Subcutaneous adipose tissue (tissue), 4 donors: ENCODE measurements around the gene PTGER1. TPM values are rescaled to one million over a fixed set of nuclear protein-coding genes. Genes with fewer than 3 reads are reported as not detected.

Source experiments
- total RNA-seq, 4 donors: library from RNA; depleted of rRNA; stranded (reverse); fragments of >200 nt; gene quantifications; one replicate each; pipeline ENCODE4 v1.1.0, GENCODE V29; 2016
- TF ChIP-seq, protein P1 (sequence below): fragments of 450-650 bp; IDR thresholded peaks from one replicate; pipeline ENCODE4 v1.5.1; 2016; ENCODE audit warnings: low read depth, mild to moderate bottlenecking, control low read depth, antibody characterized with exemption, moderate library complexity

Gene PTGER1
- total RNA-seq, 4 donors from 2014 or later = 0.49 TPM; not detected in 3

DNA sequence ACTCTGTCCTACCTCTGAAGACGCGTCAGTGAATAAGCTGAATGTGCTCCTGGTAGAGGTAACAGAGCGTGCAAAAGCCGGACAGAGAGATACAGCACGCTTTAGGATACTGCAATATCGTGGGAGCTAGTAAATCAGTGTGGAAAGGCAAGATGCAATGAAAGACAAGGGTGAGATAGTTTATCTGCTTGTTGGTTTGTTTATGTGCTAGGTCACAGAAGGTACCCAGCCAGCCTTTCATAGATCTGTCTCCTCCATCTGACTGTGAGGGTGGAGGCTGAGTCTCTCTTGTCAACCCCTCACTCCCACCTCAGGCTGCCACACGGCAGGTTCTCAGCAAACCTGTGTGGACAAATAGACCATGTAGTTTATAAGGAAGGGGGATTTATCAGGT is 21.7 kb upstream of the PTGER1 start:
- TF ChIP-seq, protein P1, sequence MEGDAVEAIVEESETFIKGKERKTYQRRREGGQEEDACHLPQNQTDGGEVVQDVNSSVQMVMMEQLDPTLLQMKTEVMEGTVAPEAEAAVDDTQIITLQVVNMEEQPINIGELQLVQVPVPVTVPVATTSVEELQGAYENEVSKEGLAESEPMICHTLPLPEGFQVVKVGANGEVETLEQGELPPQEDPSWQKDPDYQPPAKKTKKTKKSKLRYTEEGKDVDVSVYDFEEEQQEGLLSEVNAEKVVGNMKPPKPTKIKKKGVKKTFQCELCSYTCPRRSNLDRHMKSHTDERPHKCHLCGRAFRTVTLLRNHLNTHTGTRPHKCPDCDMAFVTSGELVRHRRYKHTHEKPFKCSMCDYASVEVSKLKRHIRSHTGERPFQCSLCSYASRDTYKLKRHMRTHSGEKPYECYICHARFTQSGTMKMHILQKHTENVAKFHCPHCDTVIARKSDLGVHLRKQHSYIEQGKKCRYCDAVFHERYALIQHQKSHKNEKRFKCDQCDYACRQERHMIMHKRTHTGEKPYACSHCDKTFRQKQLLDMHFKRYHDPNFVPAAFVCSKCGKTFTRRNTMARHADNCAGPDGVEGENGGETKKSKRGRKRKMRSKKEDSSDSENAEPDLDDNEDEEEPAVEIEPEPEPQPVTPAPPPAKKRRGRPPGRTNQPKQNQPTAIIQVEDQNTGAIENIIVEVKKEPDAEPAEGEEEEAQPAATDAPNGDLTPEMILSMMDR = no peak

DNA sequence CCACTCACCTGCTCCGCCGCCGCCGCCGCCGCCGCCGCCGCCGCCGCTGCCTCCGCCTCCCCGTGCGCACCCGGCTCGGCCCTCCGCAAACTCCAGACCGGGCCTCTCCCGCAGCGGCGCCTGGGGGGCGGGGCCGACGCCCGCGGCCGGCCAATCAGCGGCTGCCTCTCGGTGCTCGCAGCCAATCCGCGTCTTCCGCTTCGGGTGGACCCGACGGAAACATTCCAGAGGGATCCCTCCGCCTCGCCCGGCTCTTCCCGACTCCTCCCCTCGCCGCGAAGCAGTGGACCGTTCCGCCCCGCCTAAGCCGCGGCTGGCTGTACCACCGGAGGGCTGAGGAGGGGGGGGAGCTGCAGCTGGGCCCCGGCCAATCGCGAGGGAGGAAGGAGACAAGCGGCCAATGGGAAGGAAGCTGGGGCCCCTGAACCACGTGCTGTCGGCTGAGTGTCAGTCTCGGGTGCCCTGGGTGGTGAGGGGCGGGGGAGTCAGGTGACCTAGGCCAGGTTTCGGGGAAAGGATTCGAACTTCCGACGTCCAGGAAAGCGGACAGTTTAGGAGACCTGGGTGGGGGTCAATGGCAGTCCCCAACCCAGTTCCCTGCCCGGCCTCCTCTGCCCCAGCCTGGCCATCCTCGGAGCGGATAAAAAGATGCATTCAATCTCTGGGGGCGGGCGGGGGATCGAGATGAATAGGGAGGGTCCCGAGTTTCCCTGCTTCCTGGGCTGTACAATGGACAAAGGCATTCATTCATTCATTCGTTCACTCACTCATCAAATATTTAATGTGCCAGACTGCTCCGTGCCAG is 21.1 kb upstream of the PTGER1 start, which contains the start of gene GIPC1:
Gene GIPC1, minus strand, starts transcription at position 99 of the 805 bp plus-strand sequence. CDS start 13,151 bp downstream, outside the sequence.
- TF ChIP-seq, protein P1 = no peak

DNA sequence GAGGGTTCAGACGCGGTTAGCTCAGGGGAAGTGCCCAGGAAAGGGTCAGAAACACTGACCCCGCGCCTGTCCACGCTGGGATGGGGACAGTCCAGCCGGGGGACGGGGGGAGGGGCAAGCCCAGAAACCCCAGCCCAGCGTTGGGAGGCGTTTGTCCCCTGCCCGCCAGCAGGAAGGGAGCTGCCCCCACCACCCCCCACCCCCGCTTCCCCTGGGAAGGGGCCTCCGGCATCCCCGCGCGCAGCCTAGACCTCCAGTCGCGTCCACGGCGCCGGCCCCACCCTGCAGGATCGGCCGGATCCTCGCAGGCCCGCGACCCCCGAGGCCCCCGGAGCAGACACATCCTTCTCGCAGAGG is 20.5 kb upstream of the PTGER1 start:
- TF ChIP-seq, protein P1 = no peak

DNA sequence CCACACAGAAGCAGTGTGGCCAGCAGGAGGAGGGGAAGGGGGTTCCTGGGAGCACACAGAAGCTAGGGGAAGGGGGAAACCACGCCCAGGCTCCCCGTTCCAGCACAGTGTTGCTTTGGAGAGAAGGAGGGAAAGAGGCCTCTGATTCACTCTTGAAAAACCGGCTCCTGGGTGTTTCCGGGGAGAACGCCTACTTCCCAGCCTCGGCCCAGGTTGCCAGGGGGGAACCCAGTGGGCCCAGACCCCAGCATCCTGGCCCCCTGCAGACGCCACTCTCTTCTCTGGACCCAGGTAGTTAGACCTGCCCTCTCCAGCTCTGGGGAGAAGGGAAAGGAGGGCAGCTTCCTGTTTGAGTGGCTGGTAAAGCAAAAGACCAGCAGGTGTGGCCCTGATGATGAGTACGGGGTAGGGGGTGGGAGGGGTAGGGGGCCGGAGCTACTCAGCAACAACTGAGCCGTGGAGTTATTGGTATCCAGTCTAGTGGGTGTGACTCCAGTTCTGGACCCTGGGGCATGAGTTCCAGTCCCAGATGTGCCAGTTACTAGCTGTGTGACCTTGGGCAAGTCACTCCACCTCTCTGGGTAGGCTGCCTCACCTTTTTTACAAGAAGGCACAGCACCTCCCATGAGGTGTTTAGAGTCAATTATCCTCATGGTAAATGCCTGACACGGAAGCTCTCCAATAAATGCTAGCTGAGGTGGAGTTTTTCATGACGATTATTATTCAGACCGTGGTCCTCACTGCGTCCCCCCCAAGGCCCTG is 19.9 kb upstream of the PTGER1 start:
- TF ChIP-seq, protein P1 = no peak

DNA sequence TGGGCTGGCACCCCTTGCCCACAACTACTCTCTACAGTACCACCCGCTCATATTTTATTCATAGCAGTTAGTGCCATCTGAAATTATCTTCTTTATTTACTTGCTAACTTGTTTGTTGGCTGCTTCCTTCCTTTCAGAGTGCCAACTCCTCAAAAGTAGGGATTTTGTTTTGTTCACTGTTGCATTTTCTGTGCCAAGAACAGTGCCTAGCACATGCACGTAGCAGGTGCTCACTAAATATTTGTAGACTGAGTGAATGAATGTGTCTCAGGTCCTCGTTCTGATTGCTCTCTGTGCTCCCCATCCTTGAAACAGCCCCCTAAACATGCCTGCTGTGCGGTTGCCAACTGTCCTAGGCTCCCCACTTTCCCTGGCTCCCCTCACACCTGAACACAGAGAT is 19.3 kb upstream of the PTGER1 start:
- TF ChIP-seq, protein P1 = no peak

DNA sequence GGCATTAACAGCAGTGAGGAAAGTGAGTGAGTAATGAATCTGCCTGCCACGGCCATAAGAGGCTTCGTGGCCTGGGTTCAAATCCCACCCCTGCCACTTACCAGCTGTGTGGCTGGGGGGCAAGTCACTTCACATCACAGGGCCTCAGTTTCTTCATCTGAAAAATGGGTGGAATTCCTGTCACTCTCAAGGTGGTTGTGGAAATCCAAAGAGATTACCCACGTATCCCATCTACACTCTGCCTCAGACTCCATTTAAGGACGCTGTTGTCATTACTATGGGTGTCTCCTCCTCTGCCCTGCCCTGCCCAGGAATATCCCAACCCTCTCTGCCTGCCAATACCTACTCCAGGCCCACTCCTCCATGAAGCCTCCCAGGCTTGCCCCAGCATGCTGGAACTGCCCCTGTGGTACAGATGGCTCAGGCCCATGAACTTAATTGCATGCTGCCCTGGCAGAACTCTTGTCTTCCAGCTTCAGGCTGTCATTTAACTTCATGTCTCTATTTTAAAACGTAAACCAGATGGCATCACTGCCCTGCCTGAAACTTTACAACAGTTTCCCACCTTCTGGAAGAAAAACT is 17.7 kb upstream of the PTGER1 start:
- TF ChIP-seq, protein P1 = no peak
